ENCODE data around the gene SMYD3.

GRCh38 chr1:246200738-246201137 is 306.3 kb downstream of the SMYD3 start:
- TF ChIP-seq CTCF (IDR thresholded peaks at IDR 0.05) (no peak), EZH2 (IDR thresholded peaks at IDR 0.05; ENCODE audit: borderline replicate concordance, insufficient read depth, low read depth, low read length, poor library complexity, severe bottlenecking) (no peak)
